GM10847 (cell line): Measurements from ENCODE around the gene INHBB.

Source experiments
- POLR2A ChIP-seq: IDR thresholded peaks from 2 replicates; pipeline ENCODE4 v1.6.1; 2011; ENCODE audit not compliant: insufficient read length; ENCODE audit errors: extremely low read depth

The INHBB gene

DNA sequence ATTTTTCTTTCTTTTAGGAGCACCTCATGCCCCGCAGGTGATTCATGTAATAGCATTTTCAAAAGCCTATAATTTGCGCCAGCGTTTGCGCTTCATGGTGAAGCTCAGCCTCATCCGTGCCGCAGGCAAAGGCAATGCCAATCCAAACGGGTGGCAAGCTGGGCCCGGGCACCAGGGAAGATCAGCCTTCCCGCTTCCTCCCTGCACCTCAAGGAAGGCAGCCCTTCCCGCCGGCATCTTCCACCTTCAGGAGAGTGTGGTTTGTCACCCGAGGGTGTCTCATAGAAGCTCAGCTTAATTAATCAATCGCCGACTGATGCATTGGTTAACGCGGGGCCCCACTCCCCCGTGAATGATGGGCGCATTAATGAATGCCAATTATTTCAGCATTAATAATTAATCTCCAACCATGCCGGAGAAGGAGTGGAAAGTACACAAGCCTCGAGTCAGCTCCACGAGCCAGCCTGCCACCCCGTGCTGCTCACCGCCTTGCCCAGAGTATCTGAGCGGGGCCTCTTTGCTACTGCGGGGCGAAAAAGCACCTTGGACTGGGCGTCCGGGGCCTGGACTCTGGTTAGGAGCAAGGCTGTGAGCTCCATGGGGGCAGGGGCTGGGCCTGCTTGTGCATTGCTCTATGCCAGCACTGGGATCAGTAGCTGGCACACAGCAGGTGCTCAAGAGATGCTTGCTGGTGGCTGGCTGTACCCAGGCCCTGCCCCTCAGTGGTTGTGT lies 13.0 kb downstream of the INHBB start:
- no peak for TF ChIP-seq POLR2A

DNA sequence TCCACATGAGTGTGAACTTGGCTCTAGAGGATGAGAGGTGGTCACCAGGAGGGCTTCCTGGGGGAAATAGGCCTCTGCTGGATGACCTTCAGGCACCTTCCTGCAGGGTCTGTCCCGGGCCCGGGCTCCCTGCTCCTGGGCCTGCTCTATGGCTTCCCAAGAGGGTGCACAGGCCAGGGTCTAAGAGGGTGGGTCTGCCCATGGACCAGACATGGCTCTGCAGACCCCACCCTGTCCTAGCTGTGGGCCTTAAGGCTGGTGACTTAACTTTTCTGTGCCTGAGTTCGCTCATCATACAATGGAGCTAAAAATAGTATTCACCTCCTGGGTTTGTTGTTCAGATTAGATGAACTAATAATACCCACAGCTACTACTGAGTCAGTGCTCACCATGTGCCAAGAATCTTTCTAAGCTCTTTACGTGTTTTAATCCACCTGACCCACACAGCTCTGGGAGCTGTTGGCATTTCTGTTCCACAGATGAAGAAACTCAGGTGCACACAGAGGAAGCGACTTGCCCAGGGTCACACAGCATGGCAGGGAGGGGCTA lies 14.4 kb downstream of the INHBB start:
- TF ChIP-seq POLR2A: no peak

DNA sequence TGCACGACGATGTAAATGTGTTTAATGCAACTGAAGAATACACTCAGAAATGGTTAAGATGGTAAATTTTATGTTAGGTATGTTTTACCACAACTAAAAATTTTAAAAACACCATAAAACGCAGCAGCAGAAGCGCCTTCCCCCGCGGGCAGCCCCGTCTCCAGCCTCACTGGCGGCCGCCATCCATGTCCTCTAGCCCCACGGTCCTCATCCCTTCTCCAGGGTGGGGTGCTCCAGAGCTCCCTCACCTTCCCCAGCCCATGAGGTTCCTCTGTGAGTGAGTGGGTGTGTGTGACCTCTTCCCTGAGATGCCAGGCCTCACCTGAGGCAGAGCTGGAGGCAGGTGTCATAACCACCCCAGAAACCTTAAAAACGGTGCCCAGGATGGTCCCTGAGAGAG lies 17.0 kb downstream of the INHBB start:
- no peak for TF ChIP-seq POLR2A

DNA sequence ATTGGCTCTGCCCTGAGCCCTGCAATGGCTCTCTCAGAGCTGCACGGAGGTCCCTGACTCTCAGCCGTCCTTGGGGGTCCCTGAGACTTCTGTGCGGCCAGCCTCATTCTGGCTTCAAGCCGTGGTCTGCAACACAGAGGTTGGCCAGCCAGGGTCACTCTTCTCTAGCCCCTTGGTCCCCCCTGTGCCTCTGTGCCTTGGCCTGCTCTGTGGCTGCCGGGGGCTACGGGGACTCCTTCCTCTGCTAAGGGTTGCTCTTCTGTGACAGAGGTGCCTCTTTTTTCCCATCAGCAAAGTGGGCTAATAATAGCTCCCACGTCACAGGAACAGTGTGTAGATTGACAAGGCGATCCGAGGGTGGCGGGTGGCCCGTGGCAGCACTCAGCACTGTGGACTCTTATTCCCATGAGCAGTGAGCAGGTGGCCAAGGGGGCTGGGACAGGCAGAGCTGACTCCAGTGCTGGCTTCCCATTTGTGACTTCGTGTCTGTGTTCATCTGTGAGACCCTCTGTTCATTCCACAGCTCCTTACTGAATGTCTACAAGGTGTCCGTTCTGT lies 19.4 kb downstream of the INHBB start:
- no peak for TF ChIP-seq POLR2A

DNA sequence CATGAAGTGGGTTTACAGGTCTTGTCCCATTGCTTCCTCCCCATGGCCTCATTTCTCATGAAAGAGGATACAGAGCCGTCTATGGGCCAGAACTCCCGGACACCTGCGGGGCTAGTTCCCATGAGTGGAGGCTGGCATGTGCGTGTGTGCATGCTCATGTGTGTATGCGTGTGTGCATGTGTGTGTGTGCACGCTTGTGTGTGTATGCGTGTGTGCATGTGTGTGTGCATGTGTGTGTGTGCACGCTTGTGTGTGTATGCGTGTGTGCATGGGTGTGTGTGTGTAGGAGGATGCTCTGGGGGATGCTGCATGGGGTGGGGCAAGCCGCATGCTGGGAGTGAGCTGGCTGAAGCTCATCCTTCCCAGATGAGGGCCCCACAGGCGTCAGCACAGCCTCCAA lies 20.8 kb downstream of the INHBB start:
- no peak for TF ChIP-seq POLR2A

DNA sequence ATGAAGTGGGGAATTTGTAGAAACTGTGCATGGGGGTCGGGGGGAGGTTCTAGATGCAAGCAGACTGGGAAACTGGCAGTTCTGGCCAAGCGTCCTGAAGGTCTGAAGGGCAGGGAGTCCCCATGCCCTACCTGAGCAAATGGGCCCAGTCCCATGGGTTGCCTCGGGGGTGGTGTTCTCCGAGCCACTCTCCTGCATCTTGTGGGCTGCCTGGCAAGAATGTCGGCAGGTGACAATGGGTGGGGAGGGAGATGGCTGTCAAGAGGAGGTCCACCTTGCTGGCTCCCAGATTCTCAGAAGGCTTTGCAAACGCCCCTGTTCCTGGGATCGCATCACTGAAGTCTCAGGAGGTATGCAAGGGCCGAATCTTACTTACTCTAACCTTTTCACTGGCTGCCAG lies 21.3 kb downstream of the INHBB start:
- TF ChIP-seq POLR2A: no peak

DNA sequence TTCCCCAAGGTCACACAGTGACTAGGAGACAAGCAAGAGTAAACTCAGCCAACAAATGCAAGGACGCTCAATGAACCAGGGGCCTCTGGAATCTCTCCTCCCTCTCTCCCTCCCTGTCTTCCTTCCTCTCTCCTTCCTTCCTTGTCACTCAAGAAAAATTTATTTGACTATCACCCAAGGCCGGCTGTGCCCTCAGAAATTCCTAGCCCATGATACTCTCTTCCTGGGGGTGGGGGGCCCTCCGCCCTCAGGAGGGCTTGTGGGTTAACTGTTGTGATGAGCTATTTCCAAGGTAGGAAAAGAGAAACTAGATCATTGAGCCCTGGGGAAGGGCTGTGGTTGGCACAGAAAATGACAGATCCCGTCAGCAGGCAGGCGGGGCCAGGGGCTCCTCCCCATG lies 21.7 kb downstream of the INHBB start:
- TF ChIP-seq POLR2A: no peak

DNA sequence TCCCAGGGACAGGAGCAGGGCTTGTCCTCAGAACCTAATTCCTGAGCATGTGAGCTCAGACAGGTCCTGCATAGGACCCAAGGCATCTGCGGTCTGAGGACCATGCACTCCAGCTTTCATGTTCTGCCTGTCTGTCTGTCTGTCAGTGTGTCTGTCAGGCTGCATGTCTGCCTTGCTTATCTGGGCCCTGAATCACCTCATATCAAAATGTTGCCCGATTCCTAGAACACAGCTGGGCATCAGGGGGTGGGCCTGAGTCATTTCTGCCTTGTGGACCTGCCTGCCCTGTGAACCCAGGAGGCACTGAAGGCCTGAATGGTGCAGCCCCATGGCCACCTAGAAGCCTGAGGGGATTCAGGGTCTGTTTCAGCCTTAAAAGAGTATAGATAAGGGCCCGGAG lies 22.1 kb downstream of the INHBB start:
- TF ChIP-seq POLR2A: no peak

DNA sequence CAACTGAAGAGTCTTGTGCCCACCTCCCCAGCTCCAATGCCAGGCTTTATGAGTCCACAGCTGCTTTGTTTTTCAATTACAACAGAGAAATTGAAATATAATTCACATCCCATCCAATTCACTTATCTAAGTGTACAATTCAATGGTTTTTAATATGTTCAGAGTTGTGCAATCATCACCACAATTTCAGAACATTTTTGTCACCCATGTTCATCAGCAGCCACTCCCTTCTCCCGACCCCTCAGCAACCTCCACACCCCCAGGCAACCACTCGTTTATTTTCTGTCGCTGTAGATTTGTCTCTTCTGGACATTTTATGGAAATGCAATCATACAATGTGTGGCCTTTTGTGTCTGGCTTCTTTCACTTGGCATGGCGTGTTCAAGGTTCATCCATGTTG lies 23.3 kb downstream of the INHBB start:
- no peak for TF ChIP-seq POLR2A

DNA sequence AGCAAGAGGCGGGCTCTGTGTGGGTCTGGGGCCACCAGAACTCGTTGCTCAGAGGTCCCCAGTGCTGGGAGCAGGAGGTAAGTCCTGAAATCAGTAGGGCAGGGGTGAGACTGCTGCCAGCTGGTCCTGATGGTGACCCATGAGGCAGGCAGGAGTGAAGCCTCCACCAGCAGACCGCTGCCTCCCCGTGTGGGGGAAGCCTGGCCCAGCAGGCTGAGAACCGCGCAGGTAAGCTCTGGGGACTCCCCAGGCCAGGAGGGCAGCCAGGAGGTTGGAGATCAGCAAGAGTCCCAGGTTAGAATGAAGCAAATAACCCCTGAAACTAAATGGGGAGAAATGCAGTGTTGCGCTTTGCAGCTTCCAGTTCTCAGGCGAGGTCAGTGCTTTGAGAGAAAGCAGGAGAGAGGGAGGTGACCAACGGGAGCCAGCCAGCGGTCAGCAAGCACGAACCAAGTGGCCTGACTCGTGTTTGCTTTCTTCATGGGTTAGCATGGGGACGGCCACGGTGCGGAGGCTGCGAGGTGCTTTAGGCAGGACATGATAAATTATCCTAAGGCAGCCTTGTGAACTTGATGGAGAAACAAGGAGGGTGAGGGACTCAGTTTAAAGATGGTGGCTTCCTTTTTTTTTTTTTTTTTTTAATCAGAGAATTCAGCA lies 26.2 kb downstream of the INHBB start:
- no peak for TF ChIP-seq POLR2A

DNA sequence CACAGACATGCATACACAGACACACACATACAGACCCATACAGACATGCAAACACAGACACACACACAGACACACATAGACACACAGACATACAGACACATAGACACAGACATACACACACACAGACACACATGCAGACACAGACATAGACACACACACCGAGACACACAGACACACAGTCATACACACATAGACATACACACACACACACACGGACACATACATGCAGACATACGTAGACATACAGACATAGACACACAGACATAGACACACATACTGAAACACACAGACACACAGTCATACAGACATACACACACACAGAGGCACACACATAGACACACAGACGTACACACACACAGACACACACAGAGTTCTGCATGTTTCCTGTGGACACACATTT lies 26.9 kb downstream of the INHBB start:
- TF ChIP-seq POLR2A: no peak

DNA sequence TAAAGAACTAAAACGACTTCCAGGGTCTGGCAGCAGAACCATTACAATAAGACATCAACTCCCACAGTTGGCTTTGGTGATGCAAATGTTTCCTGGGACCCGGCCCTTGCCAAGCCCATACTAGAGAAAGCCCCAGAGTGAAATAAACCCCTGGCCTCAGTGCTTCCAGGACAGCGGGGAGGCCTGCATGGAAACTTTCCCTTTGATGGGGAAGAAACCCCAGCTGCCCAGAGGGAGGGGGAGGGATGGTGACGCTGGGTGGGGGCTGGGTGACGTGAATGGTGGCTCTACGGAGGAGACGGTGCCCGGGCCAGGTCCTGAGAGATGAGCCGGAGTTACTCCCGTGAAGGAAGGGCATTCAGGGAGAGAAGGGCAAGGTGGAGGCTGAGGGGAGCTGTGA lies 27.5 kb downstream of the INHBB start:
- TF ChIP-seq POLR2A: no peak

DNA sequence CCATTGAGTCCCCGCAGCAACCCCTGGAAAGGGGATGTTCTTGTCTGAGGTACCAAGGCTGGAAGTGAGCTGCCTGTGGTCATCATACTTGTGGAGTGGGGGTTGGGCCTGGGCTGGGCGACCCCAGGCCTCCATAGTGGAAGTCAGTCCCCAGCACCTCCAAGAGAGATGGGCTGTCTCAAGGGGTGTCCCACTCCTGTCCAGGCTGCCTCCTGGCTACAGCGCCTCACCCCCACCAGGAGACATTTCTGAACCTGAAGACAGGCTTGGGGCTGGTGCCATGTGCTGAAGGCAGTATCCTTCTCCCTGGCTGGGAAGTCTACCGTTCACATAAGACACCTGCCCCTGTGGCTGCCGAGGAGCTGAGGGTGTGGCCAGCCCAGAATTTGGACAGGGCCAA lies 28.9 kb downstream of the INHBB start:
- no peak for TF ChIP-seq POLR2A

DNA sequence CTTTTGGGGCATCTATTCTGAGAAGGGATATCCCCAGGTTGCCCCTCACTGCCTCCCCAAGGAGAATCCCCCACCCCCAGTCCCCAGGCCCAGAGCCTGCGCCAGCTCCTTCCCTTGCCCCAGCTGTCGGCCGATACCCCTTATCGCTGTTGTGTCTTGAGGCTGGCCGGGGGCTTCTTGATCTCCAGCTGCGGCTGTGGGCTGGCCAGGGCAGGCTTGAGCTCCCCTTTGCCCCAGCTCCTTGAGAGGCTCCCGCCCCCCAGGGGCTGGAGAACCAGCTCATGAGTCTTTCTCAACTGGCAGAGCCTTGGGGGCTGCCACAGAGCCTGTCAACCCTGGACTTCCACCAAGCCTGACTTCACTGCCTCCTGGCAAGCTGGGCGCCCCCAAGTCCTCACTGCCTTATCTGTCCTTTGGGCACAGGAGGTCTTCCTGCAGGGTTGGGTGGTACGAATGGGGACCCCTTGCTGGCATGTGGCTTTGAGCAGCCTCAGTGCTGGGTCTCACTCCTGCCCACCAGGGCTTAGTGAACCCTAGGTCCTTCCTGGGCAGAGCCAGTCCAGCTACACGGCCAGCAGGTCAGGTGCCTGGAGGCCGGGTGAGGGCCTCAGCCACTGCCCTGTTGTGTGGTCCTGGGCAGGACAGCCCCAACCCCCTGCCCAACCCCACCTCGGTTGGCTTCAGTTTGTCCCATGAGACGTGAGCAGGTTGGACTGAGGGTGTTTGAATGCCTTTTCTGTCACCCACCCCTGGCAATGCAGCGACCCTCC lies 29.5 kb downstream of the INHBB start:
- TF ChIP-seq POLR2A: no peak

DNA sequence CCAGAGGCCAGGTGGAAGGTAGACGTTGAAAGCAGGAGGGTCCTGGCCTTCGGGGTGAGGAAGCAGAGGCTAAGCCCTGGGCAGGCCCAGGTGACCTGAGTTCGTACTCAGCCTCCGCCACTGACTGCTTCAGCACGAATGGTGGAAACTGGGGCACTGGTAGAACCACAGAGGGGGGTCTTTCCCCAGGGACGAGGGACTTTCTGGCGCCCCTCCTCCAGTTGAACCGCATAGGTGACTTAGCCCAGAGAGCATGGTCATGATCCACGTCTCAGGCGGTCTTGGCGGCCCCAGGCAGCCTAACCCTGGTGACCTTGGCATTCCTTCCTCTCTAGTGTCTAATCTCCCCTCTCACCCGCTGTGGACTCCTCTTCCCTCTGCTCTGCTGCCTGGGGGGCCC lies 30.2 kb downstream of the INHBB start:
- TF ChIP-seq POLR2A: no peak
